Measurements from ENCODE around the gene GBA3. TPM values are rescaled to one million over a fixed set of nuclear protein-coding genes. Genes with fewer than 3 reads are reported as not detected.
A peak's percentile ranks its signal among the peaks of the same experiment; 100 is the strongest.

Gene GBA3
- total and polyA plus RNA-seq, 7 experiments from 2014 or later: not detected

DNA sequence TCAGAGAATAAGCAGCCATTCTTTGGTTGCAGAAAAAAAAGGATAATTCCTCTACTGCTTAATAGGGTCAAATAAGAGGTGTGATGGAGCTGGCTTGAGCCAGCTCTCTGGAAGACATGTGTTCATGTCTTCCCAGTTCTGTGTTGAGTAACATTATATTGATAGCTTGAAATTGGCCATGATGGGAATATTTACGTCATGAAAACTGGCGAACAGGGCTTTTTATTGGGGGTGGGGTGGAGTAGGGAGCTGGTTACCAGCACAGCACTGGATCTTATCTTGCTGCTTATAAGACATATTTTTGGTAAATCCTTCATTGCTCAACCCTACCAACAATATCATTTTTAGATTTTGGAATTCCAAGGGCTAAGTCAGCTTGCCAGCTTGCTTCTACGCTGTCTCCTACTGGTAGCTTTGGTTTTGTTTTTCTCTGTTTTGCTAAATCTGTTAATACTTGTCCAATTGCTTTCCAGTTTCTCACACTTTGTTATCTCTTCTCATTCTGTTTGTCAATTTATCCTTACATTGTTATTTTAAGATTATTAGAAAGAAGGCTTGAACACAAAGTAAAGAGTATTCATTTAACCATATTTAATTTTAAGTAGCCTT lies 25.3 kb upstream of the GBA3 start:
- CTCF ChIA-PET: interaction anchor here (0.7 to 1.3 kb wide), 3 partner anchors 9 to 257 kb away, joined by 3 to 4 read pairs (median 3); no protein-coding TSS in a partner anchor
- POLR2A ChIA-PET: interaction anchor here (1.0 to 1.3 kb wide), 2 partner anchors 9 to 16 kb away, joined by 3 read pairs; no protein-coding TSS in a partner anchor
- H3K4me3 ChIP-seq (ENCODE audit: low read length): no peak overlapping the region
- Mint-ChIP-seq H3K36me3 (peaks cover 0 to 9% (median 3%) of the 10 kb centered on the region in 5 donors), H3K9me3 (peaks cover 0 to 6% (median 0%) of the 10 kb centered on the region in 11 donors), H3K4me1 (peaks cover 21 to 60% (median 49%) of the 10 kb centered on the region in 7 donors), H3K27me3 (no peaks in the 10 kb centered on the region), H3K27ac (peak overlapping the region in 7 of 9 donors; percentile 63 to 94 (median 86)), H3K4me3 (peak overlapping the region in 7 of 10 donors; percentile 25 to 82 (median 76))
- peaks cover 0 to 26% of the 10 kb centered on the region in 2 donors for H3K4me1 ChIP-seq (ENCODE audit: control insufficient read depth in 2 of 2, insufficient read depth in 2 of 2, low read length in 2 of 2)
- DNase-seq (no peak), ATAC-seq (no peak)
- intact Hi-C loops (cut with micrococcal nuclease): no loop called here
- H3K9me3 ChIP-seq (ENCODE audit: control insufficient read depth in 2 of 3, low read length in 3 of 3): no peaks in the 10 kb centered on the region
- no peak overlapping the region for H3K27ac ChIP-seq (ENCODE audit: low read depth, low read length)
- no peaks in the 10 kb centered on the region for H3K27me3 ChIP-seq (ENCODE audit: control insufficient read depth in 2 of 2, insufficient read depth in 2 of 2, low read length in 2 of 2)
- no peaks in the 10 kb centered on the region for H3K36me3 ChIP-seq (ENCODE audit: control insufficient read depth in 2 of 3, insufficient read depth in 3 of 3, low read length in 3 of 3)

DNA sequence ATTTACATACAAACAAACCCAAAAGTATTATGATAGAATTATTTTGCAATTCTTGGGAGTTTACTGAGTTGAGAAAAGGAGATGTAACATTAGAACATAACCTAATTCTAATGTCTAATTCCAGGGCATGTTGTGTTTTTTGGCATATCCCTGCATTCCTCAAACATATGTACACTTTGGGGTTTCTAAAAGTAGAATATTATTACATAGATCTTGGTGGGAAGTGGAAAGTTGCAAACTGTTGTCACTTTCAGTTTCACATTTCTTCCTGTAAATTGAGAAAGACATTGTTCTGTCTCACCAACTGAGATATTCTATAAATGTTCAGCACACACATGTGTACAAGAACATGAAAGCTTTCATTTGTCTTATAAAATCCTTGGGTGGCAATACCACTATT lies 24.4 kb upstream of the GBA3 start:
- ChIA-PET CTCF (interaction anchor here (0.6 to 1.0 kb wide), 4 partner anchors 8 to 279 kb away, joined by 3 read pairs; no protein-coding TSS in a partner anchor), POLR2A (interaction anchor here (1.0 to 1.3 kb wide), 2 partner anchors 17 to 161 kb away, joined by 3 read pairs; no protein-coding TSS in a partner anchor)
- DNase-seq: peak in 1 of 9 donors; percentile 4
- Histone ChIP-seq H3K9me3 (ENCODE audit: control insufficient read depth in 2 of 3, low read length in 3 of 3) (no peaks in the 10 kb centered on the region), H3K4me1 (ENCODE audit: control insufficient read depth in 2 of 2, insufficient read depth in 2 of 2, low read length in 2 of 2) (peaks cover 0 to 35% of the 10 kb centered on the region in 2 donors), H3K36me3 (ENCODE audit: control insufficient read depth in 2 of 3, insufficient read depth in 3 of 3, low read length in 3 of 3) (no peaks in the 10 kb centered on the region), H3K27me3 (ENCODE audit: control insufficient read depth in 2 of 2, insufficient read depth in 2 of 2, low read length in 2 of 2) (no peaks in the 10 kb centered on the region), H3K27ac (ENCODE audit: low read depth, low read length) (peak overlapping the region; percentile 49), H3K4me3 (ENCODE audit: low read length) (peak overlapping the region; percentile 34)
- ATAC-seq: no peak
- Mint-ChIP-seq H3K4me3 (peak overlapping the region; percentile 34 to 82 (median 72)), H3K36me3 (peaks cover 0 to 9% (median 2%) of the 10 kb centered on the region in 5 donors), H3K9me3 (peaks cover 0 to 5% (median 0%) of the 10 kb centered on the region in 11 donors), H3K4me1 (peaks cover 27 to 69% (median 58%) of the 10 kb centered on the region in 7 donors), H3K27me3 (no peaks in the 10 kb centered on the region), H3K27ac (peak overlapping the region in 8 of 9 donors; percentile 82 to 94 (median 86))
- intact Hi-C loops (cut with micrococcal nuclease): no loop called here

- Histone ChIP-seq H3K27ac (ENCODE audit: low read depth, low read length) (peak overlapping the region; percentile 49), H3K9me3 (ENCODE audit: control insufficient read depth in 2 of 3, low read length in 3 of 3) (no peaks in the 10 kb centered on the region), H3K4me1 (ENCODE audit: control insufficient read depth in 2 of 2, insufficient read depth in 2 of 2, low read length in 2 of 2) (peaks cover 0 to 38% of the 10 kb centered on the region in 2 donors), H3K36me3 (ENCODE audit: control insufficient read depth in 2 of 3, insufficient read depth in 3 of 3, low read length in 3 of 3) (no peaks in the 10 kb centered on the region), H3K4me3 (ENCODE audit: low read length) (peak overlapping the region; percentile 34), H3K27me3 (ENCODE audit: control insufficient read depth in 2 of 2, insufficient read depth in 2 of 2, low read length in 2 of 2) (no peaks in the 10 kb centered on the region)
- peaks cover 0 to 5% (median 0%) of the 10 kb centered on the region in 11 donors for H3K9me3 Mint-ChIP-seq
- no peak for DNase-seq
- peak overlapping the region; percentile 20 to 94 (median 84) for H3K27ac Mint-ChIP-seq
- peaks cover 0 to 9% (median 2%) of the 10 kb centered on the region in 5 donors for H3K36me3 Mint-ChIP-seq
- intact Hi-C loops (cut with micrococcal nuclease): no loop called here
- H3K4me3 Mint-ChIP-seq: peak overlapping the region; percentile 34 to 82 (median 72)
- peaks cover 29 to 73% (median 62%) of the 10 kb centered on the region in 7 donors for H3K4me1 Mint-ChIP-seq
- ChIA-PET POLR2A (interaction anchor here (1.0 kb wide), 1 partner anchor 161 kb away, joined by 3 read pairs; no protein-coding TSS in a partner anchor), CTCF (interaction anchor here (0.6 to 1.0 kb wide), 3 partner anchors 18 to 280 kb away, joined by 3 read pairs; no protein-coding TSS in a partner anchor)
- no peak for ATAC-seq
- H3K27me3 Mint-ChIP-seq: no peaks in the 10 kb centered on the region
These were observed 24.0 kb upstream of the GBA3 start for GRCh38 chr4:22668702-22669101.

DNA sequence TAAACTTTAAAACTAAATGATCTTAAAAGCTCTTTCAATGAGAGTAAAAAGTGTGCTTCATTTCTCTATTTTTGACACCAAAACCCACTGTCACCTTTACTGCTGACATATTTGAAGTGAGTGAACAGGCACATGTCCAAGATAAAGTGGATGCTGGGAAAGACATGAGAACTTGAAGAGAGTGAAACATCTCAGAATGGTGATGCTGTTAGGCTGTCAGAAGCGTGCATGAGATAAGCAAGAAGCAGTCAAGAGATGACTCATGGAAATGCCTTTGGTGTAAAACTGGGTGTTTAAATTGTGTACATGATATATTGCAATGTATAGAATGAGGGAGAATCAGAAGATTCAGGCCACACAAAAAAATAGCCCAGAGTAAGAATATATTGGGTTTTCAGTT lies 21.8 kb upstream of the GBA3 start:
- Histone ChIP-seq H3K36me3 (ENCODE audit: control insufficient read depth in 2 of 3, insufficient read depth in 3 of 3, low read length in 3 of 3) (no peaks in the 10 kb centered on the region), H3K9me3 (ENCODE audit: control insufficient read depth in 2 of 3, low read length in 3 of 3) (no peaks in the 10 kb centered on the region), H3K27ac (ENCODE audit: low read depth, low read length) (no peak overlapping the region), H3K4me3 (ENCODE audit: low read length) (no peak overlapping the region), H3K27me3 (ENCODE audit: control insufficient read depth in 2 of 2, insufficient read depth in 2 of 2, low read length in 2 of 2) (no peaks in the 10 kb centered on the region), H3K4me1 (ENCODE audit: control insufficient read depth in 2 of 2, insufficient read depth in 2 of 2, low read length in 2 of 2) (peaks cover 0 to 56% of the 10 kb centered on the region in 2 donors)
- peaks cover 0 to 9% (median 2%) of the 10 kb centered on the region in 5 donors for H3K36me3 Mint-ChIP-seq
- CTCF ChIA-PET: no interaction called here
- POLR2A ChIA-PET: interaction anchor here (0.7 kb wide), 1 partner anchor 201 kb away, joined by 3 read pairs; no protein-coding TSS in a partner anchor
- peaks cover 0 to 3% (median 0%) of the 10 kb centered on the region in 11 donors for H3K9me3 Mint-ChIP-seq
- intact Hi-C loops (cut with micrococcal nuclease): loop anchor here (2.0 to 10.0 kb wide), 5 partner anchors 18 to 661 kb away; partner anchors contain the start of gene ADGRA3 (in 2 of the 2)
- peaks cover 41 to 92% (median 82%) of the 10 kb centered on the region in 7 donors for H3K4me1 Mint-ChIP-seq
- no peaks in the 10 kb centered on the region for H3K27me3 Mint-ChIP-seq
- H3K27ac Mint-ChIP-seq: peak overlapping the region in 7 of 9 donors; percentile 12 to 94 (median 71)
- peak overlapping the region in 3 of 10 donors; percentile 7 to 62 (median 57) for H3K4me3 Mint-ChIP-seq
- ATAC-seq (no peak), DNase-seq (no peak)

DNA sequence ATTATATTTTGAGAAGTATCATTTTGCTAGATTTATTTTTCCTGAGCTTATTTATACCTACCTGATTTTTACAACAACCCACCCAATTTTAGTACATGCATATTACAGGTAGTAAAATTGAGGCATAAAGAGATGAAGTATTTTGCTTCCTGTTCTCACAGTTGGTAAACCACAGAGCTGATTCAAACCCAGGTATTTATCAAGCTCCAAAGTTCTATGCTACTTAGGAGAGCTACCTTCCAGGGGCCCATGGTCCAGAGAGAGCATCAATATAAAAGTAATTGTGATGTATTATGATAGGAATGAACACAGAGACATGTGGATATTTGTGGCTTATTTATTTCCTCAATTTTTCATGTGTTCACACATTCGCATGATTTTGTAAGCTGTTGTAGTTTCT lies 20.2 kb upstream of the GBA3 start:
- Histone ChIP-seq H3K4me3 (ENCODE audit: low read length) (peak overlapping the region; percentile 17), H3K27me3 (ENCODE audit: control insufficient read depth in 2 of 2, insufficient read depth in 2 of 2, low read length in 2 of 2) (no peaks in the 10 kb centered on the region), H3K36me3 (ENCODE audit: control insufficient read depth in 2 of 3, insufficient read depth in 3 of 3, low read length in 3 of 3) (no peaks in the 10 kb centered on the region), H3K9me3 (ENCODE audit: control insufficient read depth in 2 of 3, low read length in 3 of 3) (no peaks in the 10 kb centered on the region), H3K4me1 (ENCODE audit: control insufficient read depth in 2 of 2, insufficient read depth in 2 of 2, low read length in 2 of 2) (peaks cover 0 to 66% of the 10 kb centered on the region in 2 donors), H3K27ac (ENCODE audit: low read depth, low read length) (peak overlapping the region; percentile 54)
- POLR2A ChIA-PET: interaction anchor here (1.3 kb wide), 1 partner anchor 156 kb away, joined by 3 read pairs; no protein-coding TSS in a partner anchor
- H3K4me3 Mint-ChIP-seq: peak overlapping the region; percentile 22 to 81 (median 70)
- H3K36me3 Mint-ChIP-seq: peaks cover 0 to 3% (median 0%) of the 10 kb centered on the region in 5 donors
- peak in 4 of 9 donors; percentile 2 to 23 (median 14) for DNase-seq
- peaks cover 44 to 96% (median 87%) of the 10 kb centered on the region in 7 donors for H3K4me1 Mint-ChIP-seq
- intact Hi-C loops (cut with micrococcal nuclease): loop anchor here (1.0 to 10.0 kb wide), 5 partner anchors 8 to 660 kb away; partner anchors contain the start of gene ADGRA3 (in 2 of the 2)
- CTCF ChIA-PET: interaction anchor here (0.9 to 1.2 kb wide), 3 partner anchors 11 to 264 kb away, joined by 3 read pairs; no protein-coding TSS in a partner anchor
- H3K27me3 Mint-ChIP-seq: no peaks in the 10 kb centered on the region
- peak; percentile 54 for ATAC-seq
- peak overlapping the region in 8 of 9 donors; percentile 71 to 93 (median 88) for H3K27ac Mint-ChIP-seq
- peaks cover 0 to 3% (median 0%) of the 10 kb centered on the region in 11 donors for H3K9me3 Mint-ChIP-seq

DNA sequence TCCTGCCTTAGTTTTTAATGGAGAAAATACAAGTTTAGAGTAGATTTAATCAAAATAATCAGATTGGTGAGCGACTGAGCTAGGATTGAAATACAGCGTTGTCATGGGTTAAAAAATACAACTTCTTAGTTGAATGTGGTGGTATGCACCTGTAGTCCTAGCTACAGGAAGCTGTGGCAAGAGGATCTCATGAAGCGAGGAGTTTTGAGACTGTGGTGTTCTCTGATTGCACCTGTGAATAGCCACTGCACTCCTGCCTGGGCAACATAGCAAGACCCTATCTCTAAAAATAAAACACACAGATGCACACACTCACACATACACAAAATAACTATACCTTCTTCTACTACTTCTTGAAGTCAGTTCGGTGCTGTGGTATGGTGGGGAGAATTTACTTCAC lies 19.8 kb upstream of the GBA3 start:
- peak; percentile 57 for ATAC-seq
- intact Hi-C loops (cut with micrococcal nuclease): loop anchor here (1.0 to 10.0 kb wide), 6 partner anchors 7 to 659 kb away; partner anchors contain the start of gene ADGRA3 (in 2 of the 2)
- DNase-seq: peak in 5 of 9 donors; percentile 10 to 28 (median 25)

More for the DNA sequence above, 19.8 kb upstream of the GBA3 start:
- ChIA-PET POLR2A (interaction anchor here (1.3 kb wide), 1 partner anchor 156 kb away, joined by 3 read pairs; no protein-coding TSS in a partner anchor), CTCF (interaction anchor here (0.9 to 1.2 kb wide), 3 partner anchors 11 to 265 kb away, joined by 3 read pairs; no protein-coding TSS in a partner anchor)
- Histone ChIP-seq H3K36me3 (ENCODE audit: control insufficient read depth in 2 of 3, insufficient read depth in 3 of 3, low read length in 3 of 3) (no peaks in the 10 kb centered on the region), H3K27me3 (ENCODE audit: control insufficient read depth in 2 of 2, insufficient read depth in 2 of 2, low read length in 2 of 2) (no peaks in the 10 kb centered on the region), H3K4me1 (ENCODE audit: control insufficient read depth in 2 of 2, insufficient read depth in 2 of 2, low read length in 2 of 2) (peaks cover 0 to 66% of the 10 kb centered on the region in 2 donors), H3K27ac (ENCODE audit: low read depth, low read length) (peak overlapping the region; percentile 54), H3K4me3 (ENCODE audit: low read length) (peak overlapping the region; percentile 17), H3K9me3 (ENCODE audit: control insufficient read depth in 2 of 3, low read length in 3 of 3) (no peaks in the 10 kb centered on the region)
- H3K4me3 Mint-ChIP-seq: peak overlapping the region; percentile 24 to 81 (median 70)
- H3K27ac Mint-ChIP-seq: peak overlapping the region in 8 of 9 donors; percentile 71 to 93 (median 88)
- no peaks in the 10 kb centered on the region for H3K27me3 Mint-ChIP-seq
- H3K9me3 Mint-ChIP-seq: peaks cover 0 to 3% (median 0%) of the 10 kb centered on the region in 11 donors
- H3K4me1 Mint-ChIP-seq: peaks cover 44 to 96% (median 87%) of the 10 kb centered on the region in 7 donors
- H3K36me3 Mint-ChIP-seq: peaks cover 0 to 2% (median 0%) of the 10 kb centered on the region in 5 donors
